IPS DF 6.9 (cell line): ENCODE results near the gene B4GALNT2.

ENCODE experiments used
- DNase-seq: peaks from one replicate; pipeline ENCODE4 v3.0.0-alpha.2; 2013; ENCODE audit warnings: low read depth, low spot score
- H3K27ac ChIP-seq: one replicate; pipeline ENCODE4 v1.5.1; 2013; ENCODE audit warnings: low read length, control low read depth
- H3K27me3 ChIP-seq: 2 replicates; pipeline ENCODE4 v1.6.1; 2013; ENCODE audit warnings: mild to moderate bottlenecking, low read length; ENCODE audit not compliant: control insufficient read depth, insufficient read depth
- H3K36me3 ChIP-seq: 2 replicates; pipeline ENCODE4 v1.6.1; 2013; ENCODE audit warnings: low read length; ENCODE audit not compliant: control insufficient read depth, insufficient read depth
- H3K4me1 ChIP-seq: 2 replicates; pipeline ENCODE4 v1.6.1; 2013; ENCODE audit warnings: low read length; ENCODE audit not compliant: control insufficient read depth, insufficient read depth
- H3K4me3 ChIP-seq: 2 replicates; pipeline ENCODE4 v1.5.1; 2013; ENCODE audit warnings: mild to moderate bottlenecking, low read length
- H3K9me3 ChIP-seq: 2 replicates; pipeline ENCODE4 v1.6.1; 2013; ENCODE audit warnings: low read length, inconsistent platforms; ENCODE audit not compliant: control insufficient read depth, insufficient read depth
- WGBS: extraction: QIAGEN DNeasy Blood & Tissue Kit; methylation state at CpG from one replicate; pipeline ENCODE4 v1.1.7; 2013; ENCODE audit warnings: mixed read lengths, missing lambda C conversion rate; ENCODE audit not compliant: insufficient read length, insufficient coverage; 5-methylcytosine and 5-hydroxymethylcytosine counted together

B4GALNT2 gene

DNA sequence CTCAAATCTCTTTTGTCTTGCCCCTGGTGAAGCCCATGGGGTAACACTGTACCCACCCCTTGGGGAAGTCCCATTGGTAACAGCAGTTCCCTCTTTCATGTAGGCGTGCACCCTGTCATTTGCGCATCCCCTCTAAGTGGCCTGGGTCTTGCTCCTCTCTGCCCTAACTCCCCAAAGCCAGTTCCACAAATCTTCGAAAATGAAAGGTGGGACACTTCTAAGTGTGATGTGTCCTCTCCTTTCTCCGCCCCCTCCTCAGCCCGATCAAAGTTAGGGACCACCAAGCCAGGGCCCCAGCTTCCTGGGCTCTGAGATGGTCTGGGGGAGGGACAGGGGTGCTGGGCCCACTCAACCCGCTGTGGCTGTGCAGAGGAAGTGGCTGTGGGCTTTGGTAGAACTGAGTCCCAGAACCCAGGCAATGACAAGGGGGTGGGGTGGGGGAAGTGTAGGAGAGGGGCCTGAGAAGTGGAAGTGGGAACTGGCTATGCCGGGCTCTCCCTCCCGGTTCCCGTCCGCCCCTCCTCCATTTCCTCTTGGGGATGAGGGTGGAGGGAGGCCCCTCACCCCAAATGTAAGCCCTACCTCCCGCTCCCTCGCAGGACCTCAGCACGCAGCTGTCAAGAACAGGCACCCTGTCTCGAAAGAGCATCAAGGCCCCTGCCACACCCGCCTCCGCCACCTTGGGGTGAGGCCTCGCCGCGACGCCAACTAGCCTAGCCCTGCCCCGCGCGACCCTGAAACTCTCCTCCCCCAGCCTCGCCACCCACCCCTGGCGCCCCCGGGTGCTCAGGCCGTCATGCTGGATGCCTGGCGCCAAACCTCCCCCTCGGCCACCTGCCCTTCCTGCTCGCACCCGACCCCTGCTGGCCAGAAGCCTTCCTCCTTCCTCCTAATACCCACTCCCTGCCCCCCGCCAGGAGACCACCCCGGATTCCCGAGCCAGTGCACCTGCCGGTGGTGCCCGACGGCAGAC, 86.7 kb downstream of the B4GALNT2 start:
- H3K36me3 ChIP-seq = no peaks in the 10 kb centered on the region
- no CpG with 5 or more reads among the region's 37 CpGs for WGBS
- no peak for DNase-seq
- no peaks in the 10 kb centered on the region for H3K9me3 ChIP-seq
- peaks cover 4% of the 10 kb centered on the region for H3K4me1 ChIP-seq
- H3K27me3 ChIP-seq = peaks cover 5% of the 10 kb centered on the region; the same call in 1 of the 2 replicates
- H3K27ac ChIP-seq = no peak overlapping the region
- H3K4me3 ChIP-seq = no peak overlapping the region

DNA sequence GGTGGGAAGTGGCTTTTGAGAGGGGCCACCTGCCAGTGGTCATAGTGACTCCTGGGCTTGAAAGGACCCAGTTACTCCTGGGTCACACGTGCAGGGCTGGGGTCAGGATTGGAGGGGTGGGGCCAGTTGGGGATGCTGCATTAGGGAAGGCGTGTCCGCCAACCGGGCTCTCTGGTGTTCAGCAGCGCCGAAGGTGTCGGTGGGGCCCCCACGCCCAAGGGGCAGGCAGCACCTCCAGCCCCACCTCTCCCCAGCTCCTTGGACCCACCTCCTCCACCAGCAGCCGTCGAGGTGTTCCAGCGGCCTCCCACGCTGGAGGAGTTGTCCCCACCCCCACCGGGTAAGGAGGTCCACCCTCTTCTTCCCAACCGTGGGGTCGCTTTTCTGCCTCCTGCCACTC, 87.4 kb downstream of the B4GALNT2 start:
- no peak for DNase-seq
- no CpG with 5 or more reads among the region's 15 CpGs for WGBS
- Histone ChIP-seq H3K4me1 (peaks cover 7% of the 10 kb centered on the region), H3K9me3 (no peaks in the 10 kb centered on the region), H3K27ac (no peak overlapping the region), H3K27me3 (peaks cover 11% of the 10 kb centered on the region; the same call in 1 of the 2 replicates), H3K36me3 (no peaks in the 10 kb centered on the region), H3K4me3 (no peak overlapping the region)

DNA sequence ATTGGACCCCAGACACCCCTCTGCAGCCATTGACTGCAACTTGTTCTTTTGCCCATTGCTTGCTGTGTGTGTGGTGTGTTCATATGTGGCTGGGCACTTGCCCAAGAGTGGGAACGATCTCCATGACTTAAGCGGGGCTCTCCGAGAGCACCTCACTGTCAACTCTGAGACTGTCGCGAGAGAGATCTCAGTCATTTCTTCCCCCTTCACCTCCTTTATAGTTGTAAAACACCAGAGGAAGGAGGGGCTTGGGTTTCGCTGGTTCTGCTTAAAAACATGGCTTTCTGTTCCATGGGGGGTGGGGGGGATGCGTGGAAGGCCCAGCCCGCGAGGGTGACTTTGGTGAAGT, 90.6 kb downstream of the B4GALNT2 start:
- DNase-seq = no peak
- no CpG with 5 or more reads among the region's 9 CpGs for WGBS
- no peak overlapping the region; the same call in 1 of the 2 replicates for H3K4me3 ChIP-seq
- no peaks in the 10 kb centered on the region for H3K9me3 ChIP-seq
- no peak overlapping the region for H3K27ac ChIP-seq
- H3K36me3 ChIP-seq = no peaks in the 10 kb centered on the region
- peaks cover 5% of the 10 kb centered on the region; the same call in 1 of the 2 replicates for H3K4me1 ChIP-seq
- H3K27me3 ChIP-seq = peaks cover 20% of the 10 kb centered on the region; the same call in 1 of the 2 replicates

DNA sequence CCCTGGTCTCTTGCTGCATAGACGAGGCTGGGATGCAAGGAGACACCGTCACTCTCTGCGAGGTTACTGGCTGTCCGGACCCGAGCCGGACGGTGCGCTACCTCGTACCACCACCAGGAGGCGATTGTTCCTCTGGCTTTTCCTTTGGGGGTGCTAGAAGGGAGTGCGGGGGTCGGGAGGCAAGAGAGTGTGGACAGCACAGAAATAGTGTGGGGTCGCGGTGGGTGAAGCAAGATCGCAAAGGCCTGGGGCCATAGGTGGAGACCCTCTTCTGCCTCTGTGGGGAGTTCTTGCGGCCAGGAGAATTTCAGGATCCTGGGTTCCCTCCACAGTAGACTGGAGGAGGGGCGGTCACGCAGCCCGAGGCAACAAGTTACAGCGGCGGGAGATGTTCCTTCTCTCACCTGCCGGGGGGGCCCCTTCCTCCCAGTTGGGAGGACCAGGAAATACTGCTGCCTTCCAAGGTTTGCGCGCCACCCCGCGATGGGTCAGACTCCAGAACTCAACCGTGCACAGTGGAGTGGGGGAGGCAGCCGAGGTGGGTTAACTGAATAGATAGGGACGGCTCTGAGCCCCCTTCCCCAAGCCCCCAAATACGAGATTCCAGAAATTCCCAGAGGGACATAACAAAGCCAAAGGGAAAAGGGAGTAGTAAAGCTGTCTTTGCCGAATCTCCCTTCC, 91.1 kb downstream of the B4GALNT2 start:
- no CpG with 5 or more reads among the region's 31 CpGs for WGBS
- peaks cover 5% of the 10 kb centered on the region; the same call in 1 of the 2 replicates for H3K4me1 ChIP-seq
- peak overlapping the region; percentile 25; the same call in 1 of the 2 replicates for H3K4me3 ChIP-seq
- H3K27ac ChIP-seq = no peak overlapping the region
- no peaks in the 10 kb centered on the region for H3K9me3 ChIP-seq
- no peaks in the 10 kb centered on the region for H3K36me3 ChIP-seq
- H3K27me3 ChIP-seq = peaks cover 20% of the 10 kb centered on the region; the same call in 1 of the 2 replicates
- no peak for DNase-seq

DNA sequence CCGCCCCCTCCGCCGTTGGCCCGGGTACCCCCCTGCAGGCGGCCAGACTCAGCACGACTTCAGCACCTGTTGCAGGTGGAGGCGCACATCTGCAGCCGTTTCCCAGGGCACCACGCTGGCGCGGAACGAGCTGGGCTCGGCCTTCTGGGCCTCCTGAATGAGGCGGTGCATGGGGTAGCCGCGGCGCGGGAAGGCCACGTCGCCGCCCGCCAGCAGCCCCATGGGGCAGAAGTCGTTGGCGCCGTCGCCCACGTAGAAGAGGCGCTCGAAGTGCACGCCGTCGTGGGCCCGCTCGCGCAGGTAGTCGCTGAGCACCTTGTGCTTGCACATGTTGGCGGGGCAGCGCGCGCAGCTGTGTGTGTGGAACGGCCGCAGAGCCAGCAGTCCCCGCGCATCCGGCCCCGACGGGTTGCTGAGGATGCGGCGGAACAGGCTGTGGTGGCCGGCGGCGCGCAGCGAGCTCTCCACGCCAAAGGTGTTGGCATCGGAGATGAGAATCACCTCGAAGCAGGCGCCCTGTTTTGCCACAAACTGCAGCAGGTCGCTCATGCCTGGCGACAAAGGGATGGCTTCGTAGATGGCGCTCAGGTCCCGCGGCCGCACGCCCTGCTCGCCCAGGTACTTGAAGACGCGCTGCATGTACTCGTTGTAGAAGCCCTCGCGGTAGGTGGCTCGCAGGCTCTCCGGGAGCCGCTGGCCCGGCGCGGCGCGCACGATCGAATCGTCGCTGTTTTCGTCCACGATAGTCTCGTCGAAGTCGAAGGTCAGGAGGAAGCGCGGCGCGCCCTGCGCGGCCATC, 91.8 kb downstream of the B4GALNT2 start:
- Histone ChIP-seq H3K4me3 (peak overlapping the region; percentile 25; the same call in 1 of the 2 replicates), H3K9me3 (no peaks in the 10 kb centered on the region), H3K27me3 (peaks cover 21% of the 10 kb centered on the region; the same call in 1 of the 2 replicates), H3K27ac (no peak overlapping the region), H3K4me1 (peaks cover 5% of the 10 kb centered on the region; the same call in 1 of the 2 replicates), H3K36me3 (no peaks in the 10 kb centered on the region)
- no peak for DNase-seq
- no CpG with 5 or more reads among the region's 95 CpGs for WGBS

DNA sequence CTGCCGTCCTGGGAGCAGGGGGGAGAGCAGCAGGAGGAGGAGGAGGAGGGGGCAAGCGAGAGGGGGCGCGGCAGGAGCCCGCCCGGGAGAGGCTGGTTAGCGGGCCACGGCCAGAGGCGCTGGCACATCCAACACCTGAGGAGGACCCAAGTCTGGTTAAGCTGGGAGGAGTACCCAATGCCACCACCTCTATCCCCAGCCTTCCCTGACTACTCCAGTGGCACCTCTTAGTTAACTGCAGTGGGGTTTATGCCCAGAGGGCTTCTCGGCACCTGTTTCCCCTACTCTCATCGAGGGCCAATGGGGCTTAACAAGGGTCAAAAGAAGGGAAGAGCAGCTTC, 92.4 kb downstream of the B4GALNT2 start:
- Histone ChIP-seq H3K36me3 (no peaks in the 10 kb centered on the region), H3K27ac (no peak overlapping the region), H3K9me3 (no peaks in the 10 kb centered on the region), H3K4me3 (peak overlapping the region; percentile 25; the same call in 1 of the 2 replicates), H3K27me3 (peaks cover 26% of the 10 kb centered on the region; the same call in 1 of the 2 replicates), H3K4me1 (peaks cover 5% of the 10 kb centered on the region; the same call in 1 of the 2 replicates)
- DNase-seq = no peak
- WGBS = no CpG with 5 or more reads among the region's 11 CpGs

DNA sequence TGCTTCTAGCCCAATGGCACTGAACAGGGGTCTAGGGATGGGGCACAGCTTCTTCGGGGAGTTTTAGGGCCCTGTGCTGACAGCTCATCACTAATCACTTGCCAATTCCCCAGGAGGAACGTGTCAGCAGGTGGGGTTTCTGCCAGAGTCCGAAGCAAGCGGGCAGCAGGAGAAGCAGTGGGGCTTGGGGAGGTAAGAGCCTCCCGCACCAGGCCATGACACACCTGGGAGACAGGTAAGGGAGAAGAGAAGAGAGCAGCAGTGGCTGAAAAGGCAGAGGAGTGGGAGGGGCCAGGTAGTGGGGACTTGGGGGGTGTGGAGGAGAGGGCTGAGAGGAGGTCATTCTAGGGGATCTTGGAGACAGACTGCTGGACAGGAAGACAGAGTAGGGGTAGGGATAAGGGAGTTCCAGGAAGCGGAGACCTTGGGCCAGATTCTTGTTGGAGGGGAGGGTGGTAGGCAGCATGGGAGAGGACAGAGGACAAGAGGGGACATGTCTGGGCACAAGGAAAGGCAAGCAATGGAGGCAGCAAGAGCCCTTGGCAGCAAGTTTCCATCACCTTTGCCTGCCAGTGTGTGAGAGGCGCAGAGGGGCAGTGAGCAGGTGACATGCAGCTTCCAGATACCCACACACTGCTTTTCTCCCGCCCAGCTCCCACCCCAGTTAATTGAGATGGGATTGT, 93.1 kb downstream of the B4GALNT2 start:
- Histone ChIP-seq H3K9me3 (no peaks in the 10 kb centered on the region), H3K36me3 (no peaks in the 10 kb centered on the region), H3K27me3 (peaks cover 26% of the 10 kb centered on the region; the same call in 1 of the 2 replicates), H3K4me1 (peaks cover 5% of the 10 kb centered on the region; the same call in 1 of the 2 replicates), H3K4me3 (no peak overlapping the region), H3K27ac (no peak overlapping the region)
- WGBS = no CpG with 5 or more reads among the region's 8 CpGs
- DNase-seq = no peak
